Right hindlimb (tissue), 1 donor: Measurements from ENCODE around the gene TSR1.
A peak's percentile ranks its signal among the peaks of the same experiment; 100 is the strongest.

ENCODE experiments used
- DNase-seq: peaks from one replicate; pipeline ENCODE4 v3.0.0-alpha.2; 2018

The TSR1 gene

GRCh38 chr17:2336215-2336851 lies at the start of gene TSR1:
TSS of gene TSR1 (minus strand) at chr17:2336457. CDS start at chr17:2336427, 30 bp downstream.
- peak; percentile 95 for DNase-seq

GRCh38 chr17:2385240-2386210 lies 49.3 kb upstream of the TSR1 start:
- DNase-seq: no peak

- no peak for DNase-seq
Observed at GRCh38 chr17:2384439-2385127, 48.3 kb upstream of the TSR1 start.

- DNase-seq: no peak
Observed at GRCh38 chr17:2383628-2384167, 47.4 kb upstream of the TSR1 start.

GRCh38 chr17:2380950-2381649 lies 44.8 kb upstream of the TSR1 start:
- no peak for DNase-seq

- no peak for DNase-seq
Observed at GRCh38 chr17:2380226-2380922, 44.1 kb upstream of the TSR1 start.

GRCh38 chr17:2379489-2380225 lies 43.4 kb upstream of the TSR1 start:
- no peak for DNase-seq

GRCh38 chr17:2378905-2379304 lies 42.6 kb upstream of the TSR1 start:
- no peak for DNase-seq

GRCh38 chr17:2377659-2378058 lies 41.4 kb upstream of the TSR1 start:
- no peak for DNase-seq

- no peak for DNase-seq
Observed at GRCh38 chr17:2376107-2376506, 39.9 kb upstream of the TSR1 start.

- no peak for DNase-seq
Observed at GRCh38 chr17:2375406-2375805, 39.1 kb upstream of the TSR1 start.

- no peak for DNase-seq
Observed at GRCh38 chr17:2374549-2375285, 38.5 kb upstream of the TSR1 start.

- no peak for DNase-seq
Observed at GRCh38 chr17:2373179-2373578, 36.9 kb upstream of the TSR1 start.

GRCh38 chr17:2372681-2373080 lies 36.4 kb upstream of the TSR1 start:
- no peak for DNase-seq

- DNase-seq: no peak
Observed at GRCh38 chr17:2372180-2372579, 35.9 kb upstream of the TSR1 start.

GRCh38 chr17:2371183-2372130 lies 35.2 kb upstream of the TSR1 start:
- DNase-seq: no peak

GRCh38 chr17:2370211-2370589 lies 33.9 kb upstream of the TSR1 start:
- DNase-seq: no peak

- peak; percentile 52 for DNase-seq
Observed at GRCh38 chr17:2369551-2370210, 33.4 kb upstream of the TSR1 start.

GRCh38 chr17:2369039-2369438 lies 32.8 kb upstream of the TSR1 start:
- DNase-seq: no peak
